SH-SY5Y (cell line): Measurements from ENCODE around the gene TTLL13.

Experiments
- GATA2 ChIP-seq: IDR thresholded peaks from 2 replicates; pipeline ENCODE4 v1.6.1; 2011; ENCODE audit warnings: mild to moderate bottlenecking, low read depth, low read length
- GATA3 ChIP-seq: IDR thresholded peaks from 2 replicates; pipeline ENCODE4 v1.6.1; 2011; ENCODE audit warnings: low read depth, mild to moderate bottlenecking, low read length, moderate library complexity

DNA sequence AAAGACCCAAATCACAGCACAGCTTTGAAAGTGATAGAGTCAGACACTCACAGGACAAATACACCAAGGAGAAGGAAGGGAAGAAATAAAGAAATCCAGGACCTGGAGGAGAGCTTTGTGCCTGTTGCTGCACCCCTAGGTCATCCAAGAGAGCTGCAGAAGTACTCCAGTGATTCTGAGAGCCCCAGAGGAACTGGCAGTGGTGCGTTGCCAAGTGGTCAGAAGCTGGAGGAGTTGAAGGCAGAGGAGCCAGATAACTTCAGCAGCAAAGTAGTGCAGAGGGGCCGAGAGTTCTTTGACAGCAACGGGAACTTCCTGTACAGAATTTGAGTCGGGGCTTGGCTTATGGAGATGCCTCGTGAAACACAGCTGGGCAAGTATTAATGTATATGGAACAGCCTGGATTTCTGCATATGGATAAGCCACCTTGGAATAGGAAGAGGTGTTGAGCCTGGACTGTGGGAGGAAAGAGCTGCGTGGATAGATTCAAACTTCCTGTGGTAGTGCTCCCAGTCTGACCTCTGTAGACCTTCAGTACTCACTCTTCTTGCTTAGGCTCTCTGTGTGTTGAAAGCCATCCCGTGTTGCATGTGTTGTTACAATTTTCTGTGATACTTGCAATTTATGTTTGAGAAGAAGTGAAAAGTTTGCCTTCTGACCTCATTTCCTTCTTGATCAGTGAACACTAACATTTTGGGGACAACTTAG is 22.3 kb downstream of the TTLL13 start:
- TF ChIP-seq GATA2 (no peak), GATA3 (no peak)
